SU-DHL-6 (cell line): Measurements from ENCODE around the gene SLC25A40.
A peak's percentile ranks its signal among the peaks of the same experiment; 100 is the strongest.
"Not testable (repeated sequence)": the region's sequence is repeated elsewhere in the genome, so short reads cannot be mapped to it uniquely, and the experiment has no call there.

Experiments
- H2AFZ ChIP-seq: fragments of 200-600 bp; sonication (generic); 2 replicates; pipeline ENCODE4 v1.6.1; 2014; ENCODE audit warnings: low read depth, mild to moderate bottlenecking, moderate library complexity, mixed read lengths, antibody characterized with exemption, low read length; ENCODE audit not compliant: severe bottlenecking
- H3F3A ChIP-seq: fragments of 200-600 bp; shearing (Covaris generic); 2 replicates; pipeline ENCODE4 v1.6.0; 2016; ENCODE audit warnings: antibody characterized with exemption, mild to moderate bottlenecking; ENCODE audit not compliant: insufficient read depth
- H3K27ac ChIP-seq: fragments of 200-600 bp; sonication (generic); 2 replicates; pipeline ENCODE4 v1.5.1; 2016; ENCODE audit warnings: low read depth, mild to moderate bottlenecking, low read length, moderate library complexity, mixed read lengths
- H3K27me3 ChIP-seq: fragments of 200-600 bp; sonication (generic), shearing (Covaris generic); 2 replicates; pipeline ENCODE4 v1.6.0; 2014; ENCODE audit warnings: mild to moderate bottlenecking, low read length
- H3K36me3 ChIP-seq: fragments of 200-600 bp; sonication (generic); 2 replicates; pipeline ENCODE4 v1.6.1; 2014; ENCODE audit warnings: mild to moderate bottlenecking, low read length, mixed read lengths
- H3K4me2 ChIP-seq: fragments of 300-600, 200-600 bp; shearing (Covaris generic), sonication (generic); 2 replicates; pipeline ENCODE4 v1.6.0; 2014; ENCODE audit warnings: low read length, low read depth, mild to moderate bottlenecking; ENCODE audit not compliant: poor library complexity, severe bottlenecking
- H3K4me3 ChIP-seq: fragments of 200-600 bp; sonication (generic); 2 replicates; pipeline ENCODE4 v1.5.1; 2014; ENCODE audit warnings: antibody characterized with exemption, low read length, mild to moderate bottlenecking, mixed read lengths; ENCODE audit not compliant: insufficient read depth, poor library complexity, severe bottlenecking
- H3K79me2 ChIP-seq: fragments of 200-600 bp; sonication (generic); 2 replicates; pipeline ENCODE4 v1.6.1; 2014; ENCODE audit warnings: mild to moderate bottlenecking, low read length, moderate library complexity; ENCODE audit not compliant: insufficient read depth
- H3K9ac ChIP-seq: fragments of 200-600 bp; sonication (generic); 2 replicates; pipeline ENCODE4 v1.7.0; 2014; ENCODE audit warnings: mild to moderate bottlenecking, low read length
- H3K9me2 ChIP-seq: fragments of 200-600 bp; sonication (generic); replicated peaks from 2 replicates; pipeline ENCODE4 v1.6.1; 2014; ENCODE audit warnings: low read length; ENCODE audit not compliant: insufficient read depth
- H3K9me3 ChIP-seq: fragments of 200-600 bp; sonication (generic); 2 replicates; pipeline ENCODE4 v1.6.1; 2014; ENCODE audit warnings: low read length, mixed read lengths; ENCODE audit not compliant: insufficient read depth
- H4K20me1 ChIP-seq: fragments of 200-600 bp; sonication (generic); 2 replicates; pipeline ENCODE4 v1.6.1; 2014; ENCODE audit warnings: low read depth, mild to moderate bottlenecking, antibody characterized with exemption, low read length, moderate library complexity, mixed read lengths
- EZH2phosphoT487 ChIP-seq: fragments of 200-600 bp; sonication (generic), shearing (Covaris generic); conservative IDR thresholded peaks from 2 replicates; pipeline ENCODE4 v1.6.1; 2018; ENCODE audit warnings: mild to moderate bottlenecking, antibody characterized with exemption, low read length, moderate library complexity, mixed read lengths
- TF ChIP-seq, protein P1 (sequence below): fragments of 200-600 bp; sonication (generic); IDR thresholded peaks from one replicate; pipeline ENCODE4 v1.5.1; 2017; ENCODE audit warnings: antibody characterized with exemption, mild to moderate bottlenecking, low read length, moderate library complexity; ENCODE audit not compliant: insufficient read depth, poor library complexity, severe bottlenecking

SLC25A40 gene

DNA sequence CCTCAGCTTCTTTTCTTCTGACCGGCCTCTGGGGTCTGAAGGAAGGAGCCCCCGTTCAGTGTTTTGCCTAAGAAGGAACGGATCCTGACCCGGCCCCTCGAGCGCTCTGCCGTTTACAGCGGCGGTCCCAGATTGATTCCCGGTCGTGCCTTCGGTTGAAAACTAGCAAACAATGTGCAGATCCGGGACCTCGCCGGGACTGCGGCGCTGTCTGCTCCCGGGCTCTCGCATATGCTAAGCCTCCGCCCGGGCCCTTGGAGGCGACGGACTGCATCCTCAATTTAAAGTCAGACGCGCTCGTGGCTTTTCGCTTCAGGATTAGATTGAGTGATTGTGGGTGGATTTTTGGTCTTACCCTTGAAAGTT, 692 bp upstream of the SLC25A40 start:
- Histone ChIP-seq H2AFZ (peak overlapping the region; percentile 86), H3K4me2 (peak overlapping the region; percentile 82), H3K36me3 (peaks cover 51% of the 10 kb centered on the region), H3K27ac (peak overlapping the region; percentile 95), H3K4me3 (peak overlapping the region; percentile 99), H3K9me2 (no peaks in the 10 kb centered on the region), H3K27me3 (no peaks in the 10 kb centered on the region), H3K79me2 (peaks cover 95% of the 10 kb centered on the region), H4K20me1 (peaks cover 12% of the 10 kb centered on the region; the same call in 1 of the 2 replicates), H3K9ac (peak overlapping the region; percentile 97), H3F3A (peaks cover 27% of the 10 kb centered on the region), H3K9me3 (peaks cover 6% of the 10 kb centered on the region; the same call in 1 of the 2 replicates)
- TF ChIP-seq, protein P1, sequence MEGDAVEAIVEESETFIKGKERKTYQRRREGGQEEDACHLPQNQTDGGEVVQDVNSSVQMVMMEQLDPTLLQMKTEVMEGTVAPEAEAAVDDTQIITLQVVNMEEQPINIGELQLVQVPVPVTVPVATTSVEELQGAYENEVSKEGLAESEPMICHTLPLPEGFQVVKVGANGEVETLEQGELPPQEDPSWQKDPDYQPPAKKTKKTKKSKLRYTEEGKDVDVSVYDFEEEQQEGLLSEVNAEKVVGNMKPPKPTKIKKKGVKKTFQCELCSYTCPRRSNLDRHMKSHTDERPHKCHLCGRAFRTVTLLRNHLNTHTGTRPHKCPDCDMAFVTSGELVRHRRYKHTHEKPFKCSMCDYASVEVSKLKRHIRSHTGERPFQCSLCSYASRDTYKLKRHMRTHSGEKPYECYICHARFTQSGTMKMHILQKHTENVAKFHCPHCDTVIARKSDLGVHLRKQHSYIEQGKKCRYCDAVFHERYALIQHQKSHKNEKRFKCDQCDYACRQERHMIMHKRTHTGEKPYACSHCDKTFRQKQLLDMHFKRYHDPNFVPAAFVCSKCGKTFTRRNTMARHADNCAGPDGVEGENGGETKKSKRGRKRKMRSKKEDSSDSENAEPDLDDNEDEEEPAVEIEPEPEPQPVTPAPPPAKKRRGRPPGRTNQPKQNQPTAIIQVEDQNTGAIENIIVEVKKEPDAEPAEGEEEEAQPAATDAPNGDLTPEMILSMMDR = peak; percentile 11
- no peak for TF ChIP-seq EZH2phosphoT487

DNA sequence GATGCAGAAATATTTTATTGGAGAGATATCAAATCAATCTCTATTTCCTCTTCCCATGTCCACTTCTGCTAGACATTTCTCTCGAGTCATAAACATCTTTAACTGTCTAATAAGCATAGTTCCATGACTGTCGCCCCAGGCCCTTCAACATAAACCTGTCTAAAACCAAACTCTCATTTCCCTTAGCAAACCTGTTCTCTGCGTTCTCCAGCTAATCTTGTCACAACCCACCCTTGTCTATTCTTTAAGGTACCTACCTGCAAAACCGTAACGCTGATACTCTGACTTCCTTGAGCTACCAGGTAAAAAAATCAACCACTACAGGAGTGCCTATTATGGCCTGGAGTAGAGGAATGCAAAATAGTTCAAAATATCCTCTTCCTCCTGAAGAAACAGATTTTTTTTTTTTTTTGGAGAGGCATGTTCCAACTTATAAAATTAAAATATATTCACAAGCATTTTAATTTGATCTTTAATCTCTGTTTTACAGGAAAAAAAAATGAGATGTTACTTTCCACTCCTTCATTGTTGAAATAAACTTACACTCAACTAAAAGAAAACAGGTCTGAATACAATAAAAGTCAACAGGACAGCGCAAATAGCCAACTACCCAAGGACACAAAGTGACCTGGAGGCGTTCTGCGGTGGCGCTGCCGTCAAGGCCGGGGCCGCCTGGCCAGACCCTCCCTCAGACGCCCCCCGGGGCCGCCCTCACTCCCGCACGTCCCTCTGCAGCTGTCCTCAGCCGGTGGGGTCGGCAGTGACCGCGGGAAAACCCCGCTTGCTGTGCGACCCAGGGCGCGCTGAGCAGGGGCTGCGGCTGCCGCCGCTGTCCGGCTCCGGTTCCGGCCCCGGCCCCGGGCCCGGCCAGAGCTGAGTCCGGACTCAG, 765 bp downstream of the SLC25A40 start:
- peaks cover 10% of the 10 kb centered on the region; the same call in 1 of the 2 replicates for H4K20me1 ChIP-seq
- H3K4me3 ChIP-seq = peak overlapping the region; percentile 96
- peaks cover 95% of the 10 kb centered on the region for H3K79me2 ChIP-seq
- peak overlapping the region; percentile 97 for H3K9ac ChIP-seq
- H3K27me3 ChIP-seq = no peaks in the 10 kb centered on the region
- peak overlapping the region; percentile 67 for H2AFZ ChIP-seq
- peaks cover 27% of the 10 kb centered on the region for H3F3A ChIP-seq
- H3K4me2 ChIP-seq = peak overlapping the region; percentile 91
- peaks cover 54% of the 10 kb centered on the region for H3K36me3 ChIP-seq
- TF ChIP-seq, protein P1 = no peak
- TF ChIP-seq EZH2phosphoT487 = no peak
- no peaks in the 10 kb centered on the region for H3K9me2 ChIP-seq
- H3K9me3 ChIP-seq = peaks cover 20% of the 10 kb centered on the region
- peak overlapping the region; percentile 95 for H3K27ac ChIP-seq

DNA sequence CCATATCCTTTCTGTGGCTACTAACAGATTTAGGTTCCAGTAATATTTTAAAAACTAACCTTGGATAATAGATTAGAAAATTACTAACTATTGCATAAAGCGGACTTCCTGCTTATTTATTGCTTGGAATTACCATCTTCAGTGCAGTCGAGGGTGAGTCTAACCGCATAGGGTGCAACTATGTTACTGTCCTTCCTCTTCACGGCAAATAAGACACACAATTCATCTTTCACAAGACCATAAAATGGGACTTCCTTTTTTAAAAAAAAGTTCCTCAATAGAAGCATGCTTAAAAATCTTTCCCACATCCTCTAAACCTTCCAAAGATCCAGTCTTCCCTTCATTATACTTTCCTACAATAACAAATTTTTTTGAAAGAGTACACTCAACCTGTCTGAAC, 2.1 kb downstream of the SLC25A40 start:
- no peaks in the 10 kb centered on the region for H3K9me2 ChIP-seq
- H3K79me2 ChIP-seq = peaks cover 95% of the 10 kb centered on the region
- peak overlapping the region; percentile 96 for H3K4me3 ChIP-seq
- H3K4me2 ChIP-seq = peak overlapping the region; percentile 91
- no peak for TF ChIP-seq EZH2phosphoT487
- TF ChIP-seq, protein P1 = no peak
- peak overlapping the region; percentile 95 for H3K27ac ChIP-seq
- peaks cover 33% of the 10 kb centered on the region for H3K9me3 ChIP-seq
- no peaks in the 10 kb centered on the region for H3K27me3 ChIP-seq
- peak overlapping the region; percentile 97 for H3K9ac ChIP-seq
- H3F3A ChIP-seq = peaks cover 27% of the 10 kb centered on the region
- peaks cover 9% of the 10 kb centered on the region; the same call in 1 of the 2 replicates for H4K20me1 ChIP-seq
- H2AFZ ChIP-seq = no peak overlapping the region
- H3K36me3 ChIP-seq = peaks cover 54% of the 10 kb centered on the region

DNA sequence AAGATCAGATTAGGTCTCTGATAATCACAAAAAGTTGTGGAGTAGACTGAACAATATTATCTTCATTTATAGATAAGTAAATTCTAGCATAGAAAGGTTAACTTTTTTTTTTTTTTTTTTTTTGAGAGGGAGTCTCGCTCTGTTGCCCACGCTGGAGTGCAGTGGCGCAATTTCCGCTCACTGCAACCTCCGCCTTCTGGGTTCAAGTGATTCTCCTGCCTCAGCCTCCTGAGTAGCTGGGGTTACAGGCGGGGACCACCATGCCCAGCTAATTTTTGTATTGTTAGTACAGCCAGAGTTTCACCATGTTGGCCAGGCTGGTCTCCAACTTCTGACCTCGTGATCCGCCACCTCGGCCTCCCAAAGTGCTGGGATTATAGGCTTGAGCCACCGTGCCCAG, 2.8 kb downstream of the SLC25A40 start:
- H3K36me3 ChIP-seq = peaks cover 53% of the 10 kb centered on the region
- peak overlapping the region; percentile 91 for H3K4me2 ChIP-seq

More for the DNA sequence above, 2.8 kb downstream of the SLC25A40 start:
- Histone ChIP-seq H3F3A (peaks cover 27% of the 10 kb centered on the region), H3K4me3 (peak overlapping the region; percentile 96), H3K9me3 (peaks cover 38% of the 10 kb centered on the region), H3K79me2 (peaks cover 95% of the 10 kb centered on the region)
- not testable (repeated sequence) for H4K20me1 ChIP-seq, H2AFZ ChIP-seq, H3K27ac ChIP-seq, H3K9me2 ChIP-seq, H3K9ac ChIP-seq, H3K27me3 ChIP-seq
